RPMI7951 (cell line): Measurements from ENCODE around the gene REN. TPM values are rescaled to one million over a fixed set of nuclear protein-coding genes. Genes with fewer than 3 reads are reported as not detected.

Source experiments
- DNase-seq: peaks from one replicate; pipeline ENCODE4 v3.0.0-alpha.2; 2012; ENCODE audit warnings: low read depth
- total RNA-seq: library from RNA; depleted of rRNA; stranded (reverse); fragments of >200 nt; shearing (Covaris generic); gene quantifications from 2 replicates; pipeline ENCODE4 v1.2.3, GENCODE V29; 2014; rRNA removed

Gene REN
- total RNA-seq, 1 experiment from 2014 or later = 0.72 TPM

DNA sequence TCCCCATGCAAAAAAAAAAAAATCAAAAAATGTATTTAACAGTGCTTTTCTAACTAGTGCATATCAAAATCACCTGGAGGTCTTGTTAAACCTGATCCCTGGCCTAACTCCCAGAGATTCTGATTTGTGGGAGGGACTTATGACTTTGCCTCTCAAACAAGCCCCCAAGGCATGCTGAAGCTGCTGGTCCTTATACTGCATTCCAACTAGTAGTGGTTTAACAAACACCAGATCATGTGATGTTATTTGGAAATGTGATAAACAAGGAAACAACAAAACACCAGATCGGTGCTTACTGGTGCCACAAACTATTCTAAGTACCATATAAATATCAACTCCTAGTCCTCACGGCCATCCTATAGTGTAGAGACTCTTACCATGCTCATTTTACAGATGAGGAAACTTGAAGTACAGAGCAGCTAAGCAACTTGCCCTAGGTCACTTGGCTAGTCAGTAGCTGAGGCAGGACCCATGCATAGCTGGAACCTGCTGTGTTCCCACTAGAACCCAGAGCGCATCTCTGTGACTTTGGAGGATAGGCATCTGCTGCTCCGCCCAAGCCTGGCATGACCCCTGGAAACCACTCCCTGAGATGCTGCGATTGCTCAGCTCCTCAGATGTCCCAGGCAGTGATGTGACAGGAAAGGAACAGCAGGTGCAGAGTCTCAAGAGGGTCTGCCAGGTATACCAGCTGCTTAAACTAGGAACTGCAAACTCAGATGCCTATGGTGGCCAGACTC lies 55.1 kb downstream of the REN start:
- DNase-seq = no peak

- DNase-seq = no peak
Observed at GRCh38 chr1:204108312-204109141, 57.6 kb downstream of the REN start.

- DNase-seq = no peak
Observed at GRCh38 chr1:204107892-204108291, 58.2 kb downstream of the REN start.

DNA sequence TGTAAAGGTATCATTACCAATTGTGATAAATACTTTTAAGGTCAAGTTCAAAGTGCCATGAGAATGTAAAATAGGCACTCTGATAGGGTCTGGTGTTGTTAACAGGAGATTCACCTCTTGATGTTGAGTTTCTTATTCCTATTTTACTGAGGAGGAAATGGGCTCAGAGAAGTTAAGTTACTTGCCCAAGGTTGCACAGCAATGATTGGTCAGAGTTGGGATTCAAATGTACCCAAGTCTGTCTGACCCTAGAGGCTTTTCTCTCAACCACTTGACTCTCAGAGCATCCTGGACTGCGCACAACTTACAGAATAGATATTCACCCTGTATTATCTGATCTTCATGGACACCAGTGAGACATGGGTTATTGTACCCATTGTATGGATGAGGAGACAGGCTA lies 59.3 kb downstream of the REN start:
- DNase-seq = no peak

- DNase-seq = no peak
Observed at GRCh38 chr1:204105131-204105515, 61.0 kb downstream of the REN start.

Other genes starting within 250 kb of the REN start
- gene SOX13, start 93.2 kb downstream of the REN start, total RNA-seq = 4.4 and 7.2 TPM in 2 replicates
- gene ETNK2, start 14.3 kb downstream of the REN start, total RNA-seq = 10.4 and 12.4 TPM in 2 replicates
- 5.0 and 7.0 TPM in 2 replicates for gene KISS1, start 30.2 kb upstream of the REN start, total RNA-seq
- not detected in 2 replicates for gene GOLT1A, start 47.7 kb upstream of the REN start, total RNA-seq
- gene PLEKHA6, start 193.6 kb upstream of the REN start, total RNA-seq = 0.68 and 0.72 TPM in 2 replicates
- gene PPP1R15B, start 245.5 kb upstream of the REN start, total RNA-seq = 18.3 and 21.7 TPM in 2 replicates